ENCODE data around the gene NDFIP2. TPM values are rescaled to one million over a fixed set of nuclear protein-coding genes. Genes with fewer than 3 reads are reported as not detected.

The NDFIP2 gene
- total RNA-seq, 1 donor from 2014 or later: 35.0 TPM

GRCh38 chr13:79528759-79529191 lies 47.8 kb downstream of the NDFIP2 start:
- H3K4me3 ChIP-seq (ENCODE audit: low read depth, low read length): no peak overlapping the region
- DNase-seq (ENCODE audit: low read depth): no peak
- no peak for TF ChIP-seq CTCF (conservative IDR thresholded peaks at IDR 0.05; ENCODE audit: low read depth, low read length)

GRCh38 chr13:79529817-79530216 lies 48.9 kb downstream of the NDFIP2 start:
- no peak for TF ChIP-seq CTCF (conservative IDR thresholded peaks at IDR 0.05; ENCODE audit: low read depth, low read length)
- DNase-seq (ENCODE audit: low read depth): no peak
- H3K4me3 ChIP-seq (ENCODE audit: low read depth, low read length): no peak overlapping the region

- no peak for TF ChIP-seq CTCF (conservative IDR thresholded peaks at IDR 0.05; ENCODE audit: low read depth, low read length)
- DNase-seq (ENCODE audit: low read depth): no peak
- H3K4me3 ChIP-seq (ENCODE audit: low read depth, low read length): no peak overlapping the region
Measured at GRCh38 chr13:79530270-79530669, 49.3 kb downstream of the NDFIP2 start.

GRCh38 chr13:79531542-79532254 lies 50.7 kb downstream of the NDFIP2 start:
- TF ChIP-seq CTCF (conservative IDR thresholded peaks at IDR 0.05; ENCODE audit: low read depth, low read length): no peak
- DNase-seq (ENCODE audit: low read depth): peak; percentile 7

GRCh38 chr13:79532576-79532975 lies 51.6 kb downstream of the NDFIP2 start:
- no peak for TF ChIP-seq CTCF (conservative IDR thresholded peaks at IDR 0.05; ENCODE audit: low read depth, low read length)
- H3K4me3 ChIP-seq (ENCODE audit: low read depth, low read length): no peak overlapping the region

More at GRCh38 chr13:79531542-79532254, 50.7 kb downstream of the NDFIP2 start:
- H3K4me3 ChIP-seq (ENCODE audit: low read depth, low read length): no peak overlapping the region

GRCh38 chr13:79533781-79534400 lies 52.9 kb downstream of the NDFIP2 start:
- no peak for TF ChIP-seq CTCF (conservative IDR thresholded peaks at IDR 0.05; ENCODE audit: low read depth, low read length)
- DNase-seq (ENCODE audit: low read depth): no peak
- no peak overlapping the region for H3K4me3 ChIP-seq (ENCODE audit: low read depth, low read length)

More at GRCh38 chr13:79532576-79532975, 51.6 kb downstream of the NDFIP2 start:
- DNase-seq (ENCODE audit: low read depth): no peak

Measured in epithelial cell of proximal tubule (primary cell).